ENCODE data around the gene RAB6D.
"Not testable (repeated sequence)": the region's sequence is repeated elsewhere in the genome, so short reads cannot be mapped to it uniquely, and the experiment has no call there.

Gene RAB6D

DNA sequence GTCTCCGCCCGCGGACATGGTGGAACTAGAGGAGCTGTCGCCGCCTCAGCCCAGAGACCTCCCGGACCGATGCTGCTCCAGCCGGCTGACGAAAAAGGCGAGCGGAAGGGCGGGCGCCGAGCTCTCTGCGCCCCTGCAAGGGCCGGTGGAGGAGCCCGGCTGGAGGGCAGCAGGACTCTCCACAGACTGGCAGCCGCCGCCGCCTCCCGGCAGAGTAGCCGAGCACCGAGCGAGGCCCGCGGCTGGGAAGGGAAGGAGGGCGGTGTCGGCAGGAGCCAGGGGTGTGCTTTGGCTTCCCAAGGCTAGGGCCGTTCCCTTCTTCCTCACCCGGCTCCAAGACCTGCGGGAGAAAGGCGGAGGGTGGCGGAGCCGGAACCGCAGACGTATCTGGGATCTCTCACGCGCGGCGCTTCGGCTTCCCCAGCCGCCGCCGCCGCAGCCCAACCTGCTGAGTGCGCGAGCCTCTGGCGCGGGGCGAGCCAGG is at the start of gene RAB6D:
Gene RAB6D, minus strand, starts transcription at position 466 of the 484 bp plus-strand sequence. Its CDS starts 448 bp downstream, at position 18.
- DNase-seq = not testable (repeated sequence)

DNA sequence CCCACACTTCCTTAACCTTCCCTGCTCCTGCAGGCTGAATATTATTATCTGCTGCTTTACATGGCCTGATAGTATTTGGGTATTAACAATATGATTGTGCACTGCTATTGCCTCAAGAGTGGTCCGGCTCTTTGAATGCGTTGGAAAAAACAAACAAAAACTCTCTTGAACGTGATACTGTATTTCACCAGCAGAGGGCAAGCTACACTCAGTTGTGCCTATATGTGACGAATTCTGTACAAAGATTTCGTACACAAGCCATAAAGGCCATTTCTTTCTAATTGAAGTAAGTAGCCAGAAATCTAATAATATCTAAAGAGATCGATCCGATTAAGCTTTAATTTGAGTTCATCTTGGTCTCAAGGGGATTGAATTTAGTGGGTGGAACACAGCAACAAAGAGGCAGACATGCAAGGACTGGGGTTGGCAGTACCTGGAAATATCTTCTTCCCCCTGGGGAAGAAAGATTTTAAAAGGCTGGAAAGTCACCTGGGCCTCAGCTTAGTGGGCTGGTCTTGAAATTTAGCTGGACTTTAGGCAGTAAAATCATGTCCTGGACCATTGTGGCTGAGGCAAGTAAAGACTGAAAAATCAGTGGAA is 49.3 kb upstream of the RAB6D start:
- DNase-seq = peak; percentile 39 to 46

DNA sequence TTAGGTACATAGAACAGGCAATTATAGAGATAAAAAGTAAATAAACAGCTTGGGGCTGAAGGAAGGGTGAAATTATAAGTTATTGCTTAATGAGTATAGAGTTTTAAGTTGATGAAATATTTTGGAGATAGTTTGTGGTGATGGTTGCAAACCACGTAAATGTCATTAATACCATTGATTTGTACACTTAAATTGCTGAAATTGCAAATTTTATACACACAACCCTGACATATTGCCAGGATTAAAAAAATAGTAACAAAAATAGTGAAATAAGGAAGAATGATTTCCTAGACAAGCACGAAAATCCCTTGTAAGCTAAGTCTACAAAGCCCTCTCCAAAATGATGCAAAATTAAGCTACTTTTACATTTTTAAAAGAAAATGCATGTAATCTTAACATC is 46.2 kb upstream of the RAB6D start:
- no peak for DNase-seq

DNA sequence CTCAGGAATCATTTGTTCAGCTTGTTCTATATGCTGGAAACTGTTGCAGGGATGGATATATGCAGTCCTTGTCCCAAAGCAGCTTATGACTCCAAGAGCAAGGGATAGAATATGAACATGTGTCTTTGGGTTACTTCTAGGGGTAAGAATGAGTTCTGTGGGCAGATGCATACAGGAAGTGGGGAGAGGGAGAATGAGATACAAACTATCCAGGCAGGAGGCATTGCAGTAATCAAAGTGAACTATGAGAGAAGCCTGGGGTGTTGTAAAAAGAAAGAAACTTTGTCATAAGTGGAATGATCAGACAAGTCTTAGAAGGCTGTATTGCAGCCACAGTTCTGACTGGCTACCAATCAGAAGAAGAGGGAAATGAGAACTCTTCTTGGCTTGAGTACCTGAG is 44.8 kb upstream of the RAB6D start:
- no peak for DNase-seq

DNA sequence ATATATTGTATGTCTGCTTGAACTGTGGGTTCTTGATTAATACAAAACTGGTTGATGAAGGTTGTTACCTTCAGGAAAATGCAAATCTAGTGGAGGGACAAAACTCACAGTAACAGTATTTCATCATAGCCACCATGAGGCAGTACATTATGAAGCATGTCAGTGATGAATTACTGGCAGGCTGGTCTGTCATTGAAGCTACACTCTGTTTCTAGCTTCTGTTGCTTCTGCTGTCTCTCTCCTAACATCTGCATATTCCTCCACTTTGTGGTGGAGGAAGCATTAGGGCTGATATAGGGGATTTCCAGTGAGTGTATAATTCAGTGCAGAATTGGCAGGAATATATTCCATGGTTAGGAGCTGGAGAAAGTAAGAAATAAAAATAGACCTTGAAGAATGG is 44.2 kb upstream of the RAB6D start:
- no peak for DNase-seq

DNA sequence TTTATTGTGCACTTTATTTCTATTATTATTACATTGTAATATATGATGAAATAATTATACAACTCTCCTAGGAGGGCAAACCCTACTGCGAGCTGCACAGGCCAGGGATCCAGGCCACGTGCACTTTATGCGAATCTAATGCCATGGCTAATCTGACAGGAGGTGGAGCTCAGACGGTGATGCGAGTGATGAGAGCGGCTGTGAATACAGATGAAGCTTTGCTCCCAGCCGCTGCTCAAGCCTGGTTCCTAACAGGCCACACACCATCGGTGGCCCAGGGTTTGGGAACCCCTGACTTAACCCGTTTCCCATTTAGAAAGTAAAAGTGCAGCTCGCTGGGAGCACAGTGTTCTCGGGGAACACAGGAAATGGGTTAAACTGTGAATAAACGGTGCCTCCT is 40.8 kb upstream of the RAB6D start:
- DNase-seq = no peak

DNA sequence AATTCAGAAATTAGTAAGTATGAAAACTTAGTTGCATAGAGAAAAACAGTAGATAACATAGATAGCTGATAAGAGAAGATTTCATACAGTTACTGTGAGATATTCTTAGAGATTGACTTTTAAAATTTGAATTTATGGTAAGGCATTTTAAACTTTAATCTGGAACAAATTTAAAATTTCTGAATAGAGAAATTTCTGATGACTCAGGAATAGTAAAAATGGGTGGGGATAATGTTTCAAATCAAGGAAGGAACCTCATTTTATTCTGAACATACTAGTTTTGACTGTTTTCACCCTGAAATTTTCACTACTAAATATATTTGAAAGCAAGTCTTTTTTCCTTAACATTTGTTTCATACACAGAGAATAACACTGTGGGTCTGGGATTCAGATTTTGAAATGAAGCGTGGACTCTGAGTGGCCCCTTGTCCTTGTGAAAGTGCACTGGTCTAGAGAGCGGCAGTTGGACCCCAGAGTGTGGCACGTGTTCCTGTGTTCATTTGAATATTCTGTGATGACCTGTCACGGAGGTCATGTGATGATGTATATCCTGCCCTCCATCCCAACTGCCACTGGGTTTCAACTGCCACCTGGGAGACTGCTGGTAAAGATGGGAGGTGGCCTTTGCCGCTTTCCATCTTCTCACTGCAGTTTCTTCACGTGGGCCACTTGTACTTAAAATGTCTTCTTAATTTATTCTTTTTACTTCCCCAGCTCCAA is 38.5 kb upstream of the RAB6D start:
- no peak for DNase-seq

DNA sequence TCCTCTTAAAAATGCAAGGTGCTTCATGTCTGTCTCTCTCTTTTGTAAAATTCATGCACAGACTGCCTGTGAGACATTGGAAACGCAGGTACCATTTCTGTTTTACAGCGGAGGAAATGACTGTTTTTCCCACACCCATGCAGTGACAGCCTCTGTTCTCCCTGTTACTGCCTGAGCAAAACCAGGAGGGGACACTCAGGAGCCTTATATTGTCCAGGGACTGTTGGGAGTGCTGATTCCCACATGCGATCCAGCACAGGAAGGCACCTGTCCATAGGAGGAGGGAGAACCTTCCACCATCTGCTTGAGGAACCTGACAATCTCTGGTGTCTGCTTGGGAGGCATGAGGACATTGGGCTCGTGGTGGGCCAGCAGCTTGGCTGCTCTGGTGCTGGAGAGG is 36.9 kb upstream of the RAB6D start:
- no peak for DNase-seq

DNA sequence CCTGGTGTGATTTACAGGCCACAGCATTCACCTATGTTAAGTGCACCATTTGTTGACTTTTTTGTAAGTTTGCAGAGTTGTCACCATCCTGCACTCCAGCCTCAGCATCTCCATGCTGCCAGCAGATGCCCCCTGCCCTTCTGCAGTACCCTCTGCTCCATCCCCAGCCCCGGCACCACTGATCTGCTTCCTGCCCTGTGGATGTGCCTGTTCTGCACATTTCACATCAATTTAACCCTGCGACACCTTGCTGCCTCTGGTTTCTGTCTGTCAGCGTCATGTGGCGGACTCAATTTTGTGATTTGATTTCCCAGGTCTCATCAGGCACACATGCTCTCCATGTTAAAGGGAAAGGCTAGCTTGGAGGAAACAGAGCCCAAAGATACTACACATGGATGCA is 36.5 kb upstream of the RAB6D start:
- DNase-seq = not testable (repeated sequence)

DNA sequence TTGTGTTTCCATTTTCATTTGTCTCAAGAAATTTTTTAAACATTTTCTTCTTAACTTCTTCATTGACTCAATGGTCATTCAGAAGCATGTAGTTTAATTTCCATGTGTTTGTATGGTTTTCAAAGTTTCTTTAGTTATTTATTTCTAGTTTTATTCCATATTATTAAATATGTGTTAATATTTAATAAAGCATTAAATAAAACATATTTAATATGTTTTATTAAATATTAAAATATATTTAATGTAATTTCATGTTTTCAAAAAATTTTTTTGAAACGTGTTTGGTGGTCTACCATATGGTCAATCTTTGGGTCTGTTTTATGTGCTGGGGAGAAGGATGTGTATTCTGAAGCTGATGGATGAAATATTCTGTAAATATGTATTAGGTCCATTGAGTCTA is 32.2 kb upstream of the RAB6D start:
- not testable (repeated sequence) for DNase-seq

DNA sequence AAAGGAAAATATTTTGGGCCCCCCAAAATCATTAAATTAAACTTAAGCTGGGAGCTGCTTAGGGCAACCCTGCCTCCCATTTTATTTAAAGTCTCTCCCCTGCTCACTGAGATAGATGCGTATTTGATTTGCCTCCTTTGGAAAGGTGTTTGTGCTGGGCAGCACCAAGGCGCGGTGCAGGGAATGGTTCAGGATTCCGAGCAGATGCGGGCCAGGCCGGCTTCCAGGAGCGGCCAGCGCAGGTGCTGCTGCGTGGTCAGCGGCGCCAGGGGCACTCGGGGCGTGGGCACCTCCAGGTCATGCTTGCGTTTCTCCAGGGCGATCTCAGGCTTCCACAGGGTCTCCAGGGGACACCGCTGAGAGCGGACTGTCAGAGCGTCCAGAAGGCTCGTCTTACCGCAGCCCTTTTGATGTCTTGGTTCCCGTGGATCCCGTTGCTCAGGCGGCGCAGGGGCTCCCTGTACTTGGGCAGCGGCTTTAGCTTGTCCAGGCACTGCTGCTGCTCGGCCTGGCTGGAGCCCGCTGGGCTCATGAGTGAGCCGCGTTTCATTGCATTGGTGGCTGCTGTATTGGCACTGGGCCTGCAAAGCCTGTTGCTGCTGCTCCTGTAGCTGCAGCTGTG is 31.2 kb upstream of the RAB6D start:
- DNase-seq = not testable (repeated sequence)

DNA sequence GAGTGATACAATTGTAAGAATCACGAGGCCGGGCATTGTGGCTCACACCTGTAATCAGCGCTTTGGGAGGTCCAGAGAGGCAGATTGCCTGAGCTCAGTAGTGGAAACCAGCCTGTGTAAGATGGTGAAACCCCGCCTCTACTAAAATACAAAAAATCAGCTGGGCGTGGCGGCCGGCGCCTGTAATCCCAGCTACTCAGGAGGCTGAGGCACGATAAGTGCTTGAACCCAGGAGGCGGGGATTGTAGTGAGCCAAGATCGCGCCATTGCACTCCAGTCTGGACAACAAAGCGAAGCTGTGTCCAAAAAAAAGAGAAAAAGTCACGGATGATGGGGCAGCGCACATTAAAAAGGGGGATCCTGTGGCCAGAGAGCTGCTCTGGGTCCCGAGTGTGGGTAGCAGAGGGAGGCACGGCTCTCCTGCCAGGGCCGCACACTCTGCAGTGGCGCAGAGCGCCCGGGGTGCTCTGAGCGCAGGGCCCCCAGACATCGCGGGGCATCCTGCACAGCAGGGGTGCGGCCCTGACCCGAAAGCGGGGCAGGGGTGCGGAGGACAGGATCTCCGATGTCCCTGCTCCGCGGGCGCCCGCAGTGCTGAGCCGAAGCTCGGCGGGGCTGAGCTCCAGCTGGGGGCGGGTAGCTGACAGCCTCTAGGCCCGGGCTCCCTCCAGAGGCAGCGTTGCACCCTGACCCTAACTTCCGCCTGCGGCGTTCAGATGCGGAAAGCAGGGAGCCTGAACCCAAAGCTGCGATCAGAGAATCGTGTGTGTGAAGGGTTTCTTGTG is 30.4 kb upstream of the RAB6D start:
- no peak for DNase-seq

DNA sequence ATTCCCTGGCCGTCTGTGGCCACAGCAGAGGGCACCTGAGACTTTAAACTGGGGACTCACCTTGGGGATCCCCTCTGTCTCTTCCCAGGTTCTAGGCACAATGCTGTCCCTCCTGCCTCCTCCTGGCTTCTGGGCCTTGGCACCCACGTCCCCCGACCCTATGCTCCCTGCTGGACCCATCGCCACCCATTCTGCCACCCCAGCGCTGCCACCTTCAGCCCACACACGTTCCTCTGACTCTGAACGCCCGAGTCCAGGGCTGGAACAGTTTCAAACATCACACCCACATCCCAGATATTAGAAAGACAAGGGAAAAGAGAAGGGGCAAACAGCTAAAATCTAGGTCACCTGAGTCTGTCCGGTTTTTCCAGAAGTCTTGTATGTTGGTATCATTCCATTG is 28.0 kb upstream of the RAB6D start:
- DNase-seq = not testable (repeated sequence)

DNA sequence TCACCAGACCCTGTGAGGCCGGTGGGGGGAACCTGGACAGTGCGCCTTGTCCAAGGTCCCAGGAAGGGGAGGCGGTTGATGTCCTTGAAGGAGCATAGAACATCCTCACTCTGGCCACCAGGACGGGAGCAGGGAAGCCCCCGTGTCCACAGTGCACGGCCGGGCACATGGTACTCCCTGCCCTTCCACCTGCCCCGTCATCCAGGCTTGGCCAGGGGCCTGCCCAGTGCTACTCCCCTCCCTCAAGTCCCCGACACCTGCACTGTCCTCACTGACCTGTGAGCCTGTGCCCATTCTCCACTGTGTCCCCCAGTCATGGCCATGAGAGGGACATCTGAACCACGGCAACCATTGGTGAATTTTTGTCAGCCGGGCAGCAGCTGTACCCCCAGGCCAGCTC is 27.5 kb upstream of the RAB6D start:
- not testable (repeated sequence) for DNase-seq

DNA sequence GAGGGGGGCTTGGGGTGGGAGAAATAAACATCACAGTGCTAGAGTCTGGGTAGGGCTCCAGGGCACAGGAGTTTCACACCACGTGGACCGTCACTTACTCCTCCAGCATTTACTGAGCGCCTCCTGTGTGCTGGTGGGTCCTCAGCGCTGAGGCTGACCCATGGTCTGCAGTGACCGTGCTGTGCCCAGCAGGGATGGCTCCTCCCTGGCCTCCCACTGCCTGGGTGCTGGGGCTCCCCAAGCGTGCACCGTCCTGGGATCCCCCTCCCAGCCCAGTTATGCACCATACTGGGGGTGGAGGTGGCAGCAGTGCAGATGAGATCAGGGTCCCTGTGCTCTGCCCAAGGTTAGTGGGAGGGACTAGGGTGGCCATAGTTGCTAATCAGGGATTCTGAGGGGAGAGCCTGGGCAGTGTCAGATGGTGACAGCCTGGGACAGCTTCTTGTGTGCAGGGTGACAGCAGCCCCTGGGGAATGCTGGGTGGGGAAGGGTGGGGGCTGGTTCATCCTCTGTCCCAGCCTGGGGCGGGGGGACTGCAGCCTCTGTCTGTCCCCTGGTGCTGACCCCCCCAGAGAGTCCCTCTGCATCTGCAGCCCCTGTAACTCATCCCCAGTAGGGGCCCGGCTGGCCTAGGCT is 26.6 kb upstream of the RAB6D start:
- DNase-seq = not testable (repeated sequence)

DNA sequence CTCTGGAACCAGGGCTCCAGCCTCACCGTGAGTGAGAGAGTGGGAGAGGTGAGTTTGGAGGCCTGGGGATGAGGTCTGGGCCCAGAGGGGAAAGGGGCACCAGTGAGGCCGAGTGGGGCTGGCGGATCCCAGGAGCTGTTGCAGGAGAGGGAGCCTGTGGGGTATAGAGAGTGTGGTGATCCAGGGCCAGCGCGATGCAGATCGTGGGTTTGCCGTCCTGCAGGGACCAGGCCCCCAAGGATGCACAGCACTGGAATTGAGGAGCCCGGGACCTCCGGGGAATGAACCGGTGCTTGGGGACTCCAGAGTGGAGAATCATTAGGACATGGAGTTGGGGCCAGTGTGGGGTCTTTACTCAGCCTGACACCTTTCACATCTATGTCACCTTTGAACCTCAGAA is 25.7 kb upstream of the RAB6D start:
- no peak for DNase-seq

DNA sequence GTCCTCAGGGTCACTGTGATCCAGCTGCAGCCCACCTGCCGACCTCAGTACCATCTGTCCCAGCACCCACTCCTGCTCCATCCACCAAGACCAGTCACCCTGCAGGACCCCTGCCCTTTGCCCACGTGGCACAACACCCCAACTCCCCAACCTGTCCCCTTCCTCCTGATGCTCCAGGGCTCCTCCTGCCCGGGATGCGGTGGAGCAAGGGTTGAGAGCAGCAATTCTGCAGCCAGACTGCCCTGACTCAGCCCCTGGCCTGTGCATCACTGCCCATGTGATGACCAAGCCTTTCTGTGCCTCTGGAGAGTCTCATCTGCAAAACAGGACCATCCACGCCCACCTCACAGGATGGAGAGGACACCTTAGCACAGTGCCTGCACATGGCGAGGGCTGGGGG is 24.9 kb upstream of the RAB6D start:
- DNase-seq = not testable (repeated sequence)

DNA sequence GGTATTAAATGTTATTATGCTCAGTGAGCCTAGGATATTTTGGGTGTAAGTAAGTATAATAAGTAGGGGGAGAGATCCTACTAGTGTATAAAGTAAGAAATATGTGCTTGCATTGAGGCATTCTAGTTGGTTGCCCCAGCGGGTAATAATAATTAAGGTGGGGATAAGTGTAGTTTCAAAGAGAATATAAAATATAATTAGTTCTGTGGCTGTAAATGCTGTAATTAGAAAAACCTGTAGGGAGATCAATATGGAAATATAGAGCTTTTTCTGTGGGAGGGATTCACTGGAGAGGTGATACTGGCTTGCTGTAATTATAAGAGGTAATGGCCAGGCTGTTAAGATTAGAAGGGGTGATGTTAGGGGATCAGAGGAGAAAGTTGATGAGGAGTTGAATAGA is 9.1 kb upstream of the RAB6D start:
- not testable (repeated sequence) for DNase-seq

DNA sequence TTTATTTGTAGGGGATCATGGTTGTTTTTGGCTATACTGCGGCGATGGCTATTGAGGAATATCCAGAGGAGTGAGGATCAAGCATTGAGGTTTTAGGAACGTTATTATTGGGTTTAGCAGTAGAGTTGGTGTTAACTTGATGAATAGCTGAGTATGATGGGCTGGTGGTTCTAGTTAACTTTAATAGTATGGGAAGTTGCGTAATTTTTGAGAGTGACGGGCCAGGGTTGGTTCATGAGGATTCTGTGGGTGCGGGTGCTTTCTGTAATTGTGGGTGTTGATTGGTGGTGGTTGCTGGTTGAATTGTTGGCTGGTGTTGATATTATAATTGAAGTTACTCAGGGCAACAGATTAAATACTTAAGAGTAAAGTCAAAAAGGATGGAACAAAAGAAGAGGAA is 6.0 kb upstream of the RAB6D start:
- no peak for DNase-seq

DNA sequence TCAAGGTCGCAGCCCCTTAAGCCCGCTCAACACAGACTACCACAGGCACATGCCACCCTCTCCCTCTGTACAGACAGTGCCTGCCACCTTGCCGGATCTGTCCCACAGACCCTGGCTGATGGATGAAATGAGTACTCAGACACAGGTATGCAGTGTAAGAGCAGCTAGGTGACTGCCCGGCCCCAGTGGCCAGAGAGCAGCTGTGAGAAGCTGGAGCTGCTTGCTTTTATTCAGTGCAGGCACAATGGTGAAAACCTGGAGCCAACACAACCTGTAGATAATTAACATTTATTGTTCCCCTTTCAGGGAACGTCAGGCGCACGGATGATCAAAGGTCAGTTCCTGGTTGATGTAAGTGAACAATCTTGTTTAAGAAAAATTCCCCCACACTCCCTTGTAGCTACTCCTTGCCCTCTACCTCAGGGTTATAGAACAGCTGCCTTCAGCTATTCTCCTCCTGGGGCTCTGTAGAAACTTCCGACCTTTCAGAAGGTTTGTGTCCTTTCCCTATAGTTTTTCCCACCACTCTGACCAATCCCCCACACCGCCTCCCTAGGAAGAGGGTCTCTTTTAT is 4.6 kb upstream of the RAB6D start:
- DNase-seq = not testable (repeated sequence)

DNA sequence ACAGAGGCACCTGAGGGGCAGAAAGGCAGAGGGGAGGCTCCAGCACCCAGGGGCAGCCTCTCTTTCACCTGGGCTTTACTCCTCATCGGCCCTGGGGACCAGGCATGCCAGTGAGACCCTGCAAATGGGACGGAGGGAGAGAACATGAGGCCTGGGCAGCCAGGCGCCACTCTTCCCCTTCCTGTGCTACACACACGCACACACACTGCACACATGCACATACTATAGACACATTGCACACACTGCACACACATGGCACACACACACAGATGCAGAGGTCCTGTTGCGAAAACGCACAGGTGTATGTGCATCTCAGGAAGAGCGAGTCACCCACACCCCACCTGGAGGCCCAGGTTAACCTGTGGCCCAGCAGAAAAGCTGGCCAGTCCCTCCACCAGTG is 3.4 kb upstream of the RAB6D start:
- no peak for DNase-seq

DNA sequence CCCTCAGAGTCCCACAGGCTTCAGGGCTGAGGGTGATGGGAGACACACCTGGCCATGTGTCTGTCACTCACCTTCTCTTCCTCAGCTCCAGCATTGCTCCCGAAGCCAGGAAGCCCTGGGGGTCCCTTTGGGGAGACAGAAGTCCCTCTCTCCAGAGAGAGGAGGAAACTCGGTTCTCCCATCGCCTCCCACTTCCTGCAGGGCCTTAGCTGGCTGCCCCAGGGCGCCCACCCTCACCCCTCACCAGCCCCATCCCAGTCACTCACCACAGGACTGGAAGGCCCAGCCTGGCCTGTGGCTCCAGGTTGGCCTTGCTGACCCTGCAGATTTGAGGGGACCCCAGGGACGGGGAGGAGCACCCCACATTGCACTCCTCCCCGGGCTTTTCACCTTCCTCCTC is 2.7 kb upstream of the RAB6D start:
- DNase-seq = no peak

DNA sequence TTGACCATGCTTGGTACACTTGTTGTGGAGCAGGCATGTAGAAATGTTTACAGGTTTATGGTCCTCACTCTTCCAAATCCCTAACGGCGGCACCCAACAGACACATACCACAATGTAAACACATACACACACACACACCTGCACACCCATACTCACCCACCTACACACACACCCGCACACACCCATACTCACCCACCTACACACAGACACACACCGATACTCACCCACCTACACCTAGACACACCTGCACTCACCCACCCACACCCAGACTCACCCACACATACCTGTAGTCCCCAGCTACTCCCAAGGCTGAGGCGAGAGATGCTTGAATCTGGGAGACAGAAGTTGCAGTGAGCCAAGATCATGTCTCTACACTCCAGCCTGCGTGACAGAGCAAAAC is 1.5 kb upstream of the RAB6D start:
- no peak for DNase-seq

Data from AML-193 (cell line).